H1 (cell line): ENCODE results near the gene S100G. TPM values are rescaled to one million over a fixed set of nuclear protein-coding genes. Genes with fewer than 3 reads are reported as not detected.

Experiments
- SP1 ChIP-seq: IDR thresholded peaks from 2 replicates; pipeline ENCODE4 v1.6.1; 2011; ENCODE audit warnings: low read depth, low read length
- SRF ChIP-seq: IDR thresholded peaks from 2 replicates; pipeline ENCODE4 v1.6.1; 2011; ENCODE audit warnings: mild to moderate bottlenecking, low read depth, low read length, moderate library complexity
- TAF1 ChIP-seq: IDR thresholded peaks from 2 replicates; pipeline ENCODE4 v1.6.1; 2011; ENCODE audit warnings: mild to moderate bottlenecking, low read depth, low read length
- polyA plus RNA-seq, 7 experiments: library from polyadenylated mRNA; depleted of rRNA in 3 of 7; stranded (reverse) in 5 of 7; unstranded in 2 of 7; fragments of >200 nt in 5 of 7; fragments of 200-250 nt in 2 of 7; gene quantifications; 1 replicate in 5 of 7; 2 replicates in 1 of 7; 4 replicates in 1 of 7; pipeline versions ENCODE4 v1.2.1 to v1.2.3, GENCODE V29; 2011 to 2013; ENCODE audit warnings: missing spikeins in 2 of 7, mixed read lengths in 2 of 7
- total RNA-seq: library from RNA; stranded (reverse); fragmentation: NEBNext Ultra II Directional; extraction: Animal tissue kit (Norgen Biotek cat#: 25700); gene quantifications from 2 replicates; pipeline ENCODE4 v1.2.1, GENCODE V29; 2021

S100G gene
- total and polyA plus RNA-seq, 2 of the 8 experiments (the other 6 are each of a cell fraction or from before 2014, with no cell fraction given), result not detected

- TF ChIP-seq SRF, result no peak
- no peak for TF ChIP-seq SP1
- no peak for TF ChIP-seq TAF1
- TF ChIP-seq, all 59 proteins: peak for 0
Measured at GRCh38 chrX:16683007-16683664, 33.2 kb downstream of the S100G start (continued).
